Activated T-cell treated with anti-CD3 and anti-CD28 coated beads for 48 hours (primary cell): Measurements from ENCODE around the gene B4GALT1.
A peak's percentile ranks its signal among the peaks of the same experiment; 100 is the strongest.

Source experiments
- DNase-seq: peaks from one replicate; pipeline ENCODE4 v3.0.0-alpha.2; 2020; ENCODE audit warnings: low read depth

B4GALT1 gene

DNA sequence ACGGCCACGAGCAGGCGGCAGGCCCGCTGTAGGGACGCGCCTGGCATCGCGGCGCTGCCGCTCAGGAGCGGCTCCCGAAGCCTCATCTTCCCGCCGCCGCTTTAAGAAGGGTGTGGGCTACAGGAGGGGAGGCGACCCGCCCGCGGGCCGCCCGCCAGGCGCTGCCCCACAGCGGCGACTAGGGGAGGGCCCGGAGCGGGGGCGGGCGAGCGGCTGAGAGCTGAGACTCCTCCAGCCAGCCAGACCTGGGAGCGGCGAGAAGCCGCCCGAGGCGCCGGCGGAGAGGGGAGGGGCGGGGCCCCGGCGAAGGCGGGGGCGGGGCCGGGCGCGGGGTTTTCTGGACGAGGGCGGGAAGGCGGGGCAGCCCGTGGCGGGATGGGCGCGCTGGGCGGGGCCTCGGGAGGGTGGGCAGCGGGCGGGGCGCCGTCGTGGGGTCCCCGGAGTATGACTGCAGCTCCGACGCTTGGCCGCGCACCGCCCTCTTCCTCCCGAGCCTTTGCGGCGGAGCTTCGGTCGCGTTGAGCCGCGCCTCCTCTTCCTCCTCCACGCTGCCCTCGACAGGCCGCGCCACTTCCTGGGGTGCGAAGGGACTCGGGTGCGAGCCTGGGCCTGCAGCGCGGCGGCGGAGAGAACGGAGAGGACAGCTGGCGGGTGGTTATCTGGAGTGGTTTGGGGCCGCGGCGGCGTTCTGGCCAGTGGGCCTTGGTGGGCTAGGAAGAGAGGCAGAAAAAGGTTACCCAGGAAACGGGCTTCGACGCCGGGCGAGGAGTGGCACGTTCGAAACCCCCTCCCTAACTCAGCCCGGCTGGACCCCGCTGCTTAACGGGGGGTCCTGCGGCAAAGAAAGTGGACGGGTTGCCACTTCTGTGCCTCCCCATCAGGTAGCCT is at the start of gene B4GALT1:
Gene B4GALT1, minus strand, starts transcription at position 253 of the 888 bp plus-strand sequence. Its CDS starts 167 bp downstream, at position 86.
- peak; percentile 99 for DNase-seq

- no peak for DNase-seq
Measured at GRCh38 chr9:33211695-33212393, 44.7 kb upstream of the B4GALT1 start.

DNA sequence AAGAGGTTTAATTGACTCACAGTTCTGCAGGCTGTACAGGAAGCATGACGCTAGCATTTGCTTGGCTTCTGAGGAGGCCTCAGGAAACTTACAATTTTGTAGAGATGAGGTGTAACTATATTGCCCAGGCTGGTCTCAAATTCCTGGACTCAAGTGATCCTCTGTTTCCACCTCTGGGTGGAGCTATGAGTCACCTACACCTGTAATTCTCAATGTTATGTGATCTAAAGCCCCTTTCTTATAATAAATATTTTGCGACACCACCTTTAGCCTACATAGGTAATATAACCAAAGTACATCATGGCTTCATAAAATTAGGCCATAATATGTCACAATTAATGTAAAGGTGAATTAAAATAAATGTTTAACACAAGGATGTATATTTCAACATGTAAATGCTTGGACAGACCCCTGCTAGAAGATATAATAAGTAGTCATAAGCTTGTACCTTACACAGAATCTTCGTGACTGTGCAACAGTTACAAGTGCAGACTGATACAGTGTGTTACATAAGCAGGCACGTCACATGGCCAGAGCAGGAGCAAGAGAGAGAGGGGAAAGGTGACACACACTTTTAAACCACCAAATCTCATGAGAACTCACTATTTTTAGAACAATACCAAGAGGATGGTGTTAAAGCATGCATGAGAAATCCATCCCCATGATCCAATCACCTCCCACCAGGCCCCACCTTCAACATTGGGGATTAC is 43.0 kb upstream of the B4GALT1 start:
- DNase-seq, result no peak

- no peak for DNase-seq
Measured at GRCh38 chr9:33209394-33209793, 42.3 kb upstream of the B4GALT1 start.

GRCh38 chr9:33202552-33203201 is 35.5 kb upstream of the B4GALT1 start:
- no peak for DNase-seq

- no peak for DNase-seq
Measured at GRCh38 chr9:33202018-33202417, 34.9 kb upstream of the B4GALT1 start.

DNA sequence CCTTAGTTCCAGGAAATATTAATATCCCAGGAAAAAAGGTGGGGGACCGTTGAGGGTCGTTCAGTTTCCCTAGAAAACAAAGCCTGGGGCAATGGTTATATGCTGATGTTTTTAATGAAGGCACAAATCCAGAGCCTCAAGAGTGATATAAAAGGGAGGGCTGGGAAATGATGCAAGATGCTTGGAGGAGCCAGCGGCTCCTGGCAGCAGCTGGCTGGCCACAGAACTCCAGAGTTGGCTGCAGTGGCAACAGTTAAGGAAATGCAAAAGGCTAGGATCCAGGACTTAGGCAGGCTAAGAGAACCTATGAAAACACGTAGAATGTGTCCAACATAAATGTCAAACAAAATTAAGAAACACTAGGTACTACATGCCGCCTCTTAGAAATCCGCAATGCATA is 31.0 kb upstream of the B4GALT1 start:
- no peak for DNase-seq

DNA sequence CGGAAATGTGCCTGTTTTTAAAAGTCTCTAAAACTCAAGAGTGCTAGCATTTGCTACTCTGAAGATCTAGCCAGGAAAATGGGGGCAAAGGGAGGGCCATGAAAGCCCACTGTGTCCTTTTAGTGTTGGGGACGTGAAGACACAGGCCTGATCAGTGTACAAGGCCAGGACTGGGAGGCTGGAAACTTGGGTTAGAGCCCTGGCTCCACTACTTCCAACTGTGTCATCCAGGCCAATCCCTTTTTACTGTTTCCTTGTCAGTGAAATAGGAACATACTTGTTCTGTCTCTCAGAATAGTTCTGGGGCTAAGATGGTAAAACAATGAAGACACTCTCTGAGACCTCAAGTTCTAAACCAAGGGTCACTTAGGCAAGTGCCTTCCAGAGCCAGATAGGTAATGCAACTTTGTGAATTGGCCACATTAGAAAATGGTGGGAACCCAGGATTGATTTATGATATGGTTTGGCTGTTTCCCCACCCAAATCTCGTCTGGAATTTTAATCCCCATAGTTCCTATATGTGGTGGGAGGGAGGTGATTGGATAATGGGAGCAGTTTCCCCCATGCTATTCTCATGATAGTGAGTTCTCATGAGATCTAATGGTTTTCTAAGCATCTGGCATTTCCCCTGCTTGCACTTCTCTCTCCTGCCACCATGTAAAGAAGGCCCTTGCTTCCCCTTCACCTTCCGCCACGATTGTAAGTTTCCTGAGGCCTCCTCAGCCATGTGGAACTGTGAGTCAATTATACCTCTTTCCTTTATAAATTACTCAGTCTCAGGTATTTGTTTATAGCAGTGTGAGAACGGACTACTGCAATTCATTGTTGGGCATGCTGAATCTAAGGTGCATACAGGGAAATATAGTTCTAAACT is 30.4 kb upstream of the B4GALT1 start:
- no peak for DNase-seq

DNA sequence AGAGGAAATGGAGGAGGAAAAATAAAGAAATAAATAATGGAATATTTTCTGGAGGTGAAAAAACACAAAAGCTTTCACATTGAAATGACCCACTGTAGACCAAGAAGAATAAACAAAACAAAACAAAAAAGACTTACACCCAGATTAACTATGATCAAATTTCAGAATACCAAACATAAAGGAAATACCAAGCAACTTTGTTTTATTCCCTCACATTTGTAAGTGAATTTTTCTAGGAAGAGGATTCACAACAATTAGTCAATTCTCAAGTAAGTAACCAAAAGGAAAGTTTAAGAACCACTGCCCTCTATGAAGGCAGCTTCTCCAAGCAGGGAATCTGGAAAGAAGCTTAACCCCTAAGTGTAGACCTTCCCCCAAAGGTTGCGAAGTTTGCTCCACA is 29.6 kb upstream of the B4GALT1 start:
- DNase-seq, result no peak

GRCh38 chr9:33193818-33194217 is 26.7 kb upstream of the B4GALT1 start:
- DNase-seq, result no peak

- no peak for DNase-seq
Measured at GRCh38 chr9:33192493-33193255, 25.5 kb upstream of the B4GALT1 start.

DNA sequence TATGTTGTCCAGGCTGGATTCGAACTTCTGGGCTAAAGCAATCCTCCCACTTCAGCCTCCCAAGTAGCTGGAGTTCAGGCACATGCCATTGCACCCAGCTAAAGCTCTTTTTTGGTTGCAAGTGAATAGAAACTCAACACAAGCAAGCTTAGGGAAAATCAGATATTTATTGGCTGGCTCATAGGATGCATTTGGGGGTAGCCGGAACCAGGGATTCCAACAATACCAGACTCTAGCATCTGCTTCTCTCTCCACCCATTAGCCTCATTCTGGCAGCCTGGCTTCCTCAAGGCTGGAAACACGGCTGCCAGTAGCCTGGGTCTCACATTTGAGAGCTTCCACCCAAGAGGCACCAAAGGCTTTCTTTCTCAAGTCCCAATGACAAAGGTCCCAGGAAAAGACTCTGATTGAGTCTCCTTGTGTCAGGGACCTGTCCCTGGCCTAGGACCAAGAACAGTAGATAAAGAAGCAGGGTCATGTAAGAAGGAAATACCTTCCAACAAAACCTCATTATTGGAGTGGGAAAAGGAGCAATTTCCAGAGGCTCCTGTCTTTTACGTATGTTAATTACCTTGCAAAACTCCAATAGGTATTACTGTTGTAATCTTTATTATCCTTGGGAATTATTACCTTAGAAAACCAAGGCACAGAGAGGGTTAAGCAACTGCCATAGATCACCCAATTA is 23.0 kb upstream of the B4GALT1 start:
- no peak for DNase-seq

DNA sequence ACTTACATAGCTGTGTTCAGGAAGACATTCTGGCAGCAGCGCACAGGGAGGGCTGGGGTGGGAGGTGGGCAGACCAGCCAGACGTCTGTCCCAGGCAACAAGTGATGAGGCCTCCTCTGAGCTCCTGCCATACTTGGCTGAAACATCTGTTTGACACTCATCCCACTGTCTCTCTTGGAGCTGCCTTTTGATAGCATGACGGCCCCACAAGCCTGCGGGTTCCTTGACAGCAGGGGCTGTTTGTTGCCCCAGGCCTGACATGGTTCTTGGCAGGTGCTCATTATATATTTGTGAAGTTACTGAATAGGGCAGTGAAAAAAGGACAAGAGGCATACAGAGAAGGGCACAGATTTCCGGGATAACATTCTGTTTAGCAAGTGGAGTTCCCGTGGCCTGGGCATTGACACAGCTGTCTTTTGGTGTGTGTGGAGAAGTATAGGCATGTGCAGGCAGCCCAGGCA is 22.2 kb upstream of the B4GALT1 start:
- no peak for DNase-seq

- DNase-seq, result no peak
Measured at GRCh38 chr9:33188711-33189110, 21.6 kb upstream of the B4GALT1 start.

DNA sequence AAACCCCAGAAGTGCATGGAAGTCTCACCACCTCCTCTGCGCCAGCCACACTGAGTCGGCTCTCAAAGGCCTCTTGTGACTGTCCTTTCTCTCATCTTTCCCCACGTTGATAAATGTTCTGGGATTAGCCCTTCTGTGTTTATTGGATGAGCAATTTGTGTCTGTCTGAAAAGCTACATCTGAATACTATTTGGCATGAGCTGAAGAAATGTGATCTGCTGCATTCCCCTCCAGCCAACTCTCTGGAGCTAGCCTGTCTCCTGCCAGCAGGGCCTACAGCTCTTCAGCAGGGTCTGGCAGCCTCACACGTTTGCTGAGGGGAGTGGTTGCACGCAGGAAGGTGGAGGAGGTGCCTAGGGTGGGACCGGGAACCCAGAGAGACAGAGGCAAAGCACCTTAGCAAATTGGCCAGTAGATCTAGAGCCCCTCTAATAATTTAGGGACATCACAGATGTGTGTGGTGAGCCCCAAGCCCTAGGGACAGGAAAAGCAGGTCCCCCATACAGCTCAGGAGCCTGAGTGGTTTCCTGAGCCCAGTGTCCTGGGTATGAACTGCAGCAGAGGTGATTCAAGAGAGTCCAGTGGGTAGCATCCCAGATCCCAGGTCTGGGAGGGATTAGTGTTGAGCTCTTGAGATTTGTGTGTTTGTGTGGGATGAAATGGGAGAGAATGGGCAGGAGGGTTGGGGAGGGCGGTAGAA is 20.5 kb upstream of the B4GALT1 start:
- no peak for DNase-seq

DNA sequence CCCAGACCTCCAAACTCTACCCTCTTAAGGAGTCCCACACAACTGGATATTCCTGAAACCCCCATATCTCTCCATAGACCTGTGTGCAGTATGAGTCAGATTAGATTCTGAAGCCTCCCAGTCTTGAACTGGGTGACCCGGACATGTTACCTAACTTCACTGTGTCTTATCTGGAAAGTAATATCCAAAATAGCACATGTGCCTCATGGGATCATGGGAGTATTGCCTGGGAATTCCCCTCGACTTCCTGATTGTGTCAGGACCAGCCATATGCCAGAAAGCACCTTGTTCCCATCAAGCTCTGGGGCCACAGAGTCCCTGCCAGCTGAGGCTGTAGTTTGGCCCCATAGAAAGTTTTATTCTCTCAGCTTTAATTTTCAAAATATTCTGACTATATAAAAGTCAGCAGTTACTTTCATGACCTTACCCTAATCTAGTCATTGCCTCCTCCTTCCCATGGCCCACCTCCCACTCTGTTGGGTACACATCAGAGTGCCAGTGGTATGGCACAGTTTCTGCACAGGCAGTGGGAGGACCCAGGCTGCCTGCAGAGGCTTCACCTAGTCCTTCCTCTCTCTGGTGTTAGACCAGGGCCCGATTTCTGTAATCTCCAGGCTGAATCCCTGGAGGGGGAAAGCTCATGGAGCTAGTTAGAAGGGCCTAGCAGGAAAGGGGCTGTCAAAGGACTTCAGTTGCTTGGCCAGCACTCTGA is 19.5 kb upstream of the B4GALT1 start:
- DNase-seq, result no peak

DNA sequence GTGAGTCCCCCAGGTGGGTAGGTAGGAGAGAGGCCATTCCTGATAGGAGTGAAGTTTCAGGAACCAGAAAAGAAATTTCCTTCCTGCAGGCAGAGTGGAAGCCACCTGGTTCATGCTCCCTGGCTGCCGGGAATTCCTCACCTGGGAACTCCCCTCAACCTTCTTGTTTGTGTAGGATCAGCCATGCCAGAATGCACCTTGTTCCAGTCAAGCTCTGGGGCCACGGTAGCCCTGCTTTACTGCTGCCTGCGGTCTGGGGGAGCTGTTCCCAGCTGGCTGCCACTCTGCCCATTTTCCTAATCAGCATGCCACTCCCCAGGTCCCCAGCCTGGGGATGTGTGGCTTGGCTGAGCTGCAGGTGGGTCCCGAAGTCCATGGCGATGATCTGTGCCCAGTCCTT is 18.7 kb upstream of the B4GALT1 start:
- no peak for DNase-seq

GRCh38 chr9:33185406-33185805 is 18.3 kb upstream of the B4GALT1 start:
- no peak for DNase-seq
